Hippocampal formation (tissue), 2 donors: ENCODE measurements around the gene GABBR2.

ENCODE experiments used
- DNase-seq, 2 donors: peaks; one replicate each; lab custom pipeline; 2025; lab: John Stamatoyannopoulos, UW

The GABBR2 gene

GRCh38 chr9:98321269-98321668 lies 387.5 kb downstream of the GABBR2 start:
- no peak for DNase-seq

DNA sequence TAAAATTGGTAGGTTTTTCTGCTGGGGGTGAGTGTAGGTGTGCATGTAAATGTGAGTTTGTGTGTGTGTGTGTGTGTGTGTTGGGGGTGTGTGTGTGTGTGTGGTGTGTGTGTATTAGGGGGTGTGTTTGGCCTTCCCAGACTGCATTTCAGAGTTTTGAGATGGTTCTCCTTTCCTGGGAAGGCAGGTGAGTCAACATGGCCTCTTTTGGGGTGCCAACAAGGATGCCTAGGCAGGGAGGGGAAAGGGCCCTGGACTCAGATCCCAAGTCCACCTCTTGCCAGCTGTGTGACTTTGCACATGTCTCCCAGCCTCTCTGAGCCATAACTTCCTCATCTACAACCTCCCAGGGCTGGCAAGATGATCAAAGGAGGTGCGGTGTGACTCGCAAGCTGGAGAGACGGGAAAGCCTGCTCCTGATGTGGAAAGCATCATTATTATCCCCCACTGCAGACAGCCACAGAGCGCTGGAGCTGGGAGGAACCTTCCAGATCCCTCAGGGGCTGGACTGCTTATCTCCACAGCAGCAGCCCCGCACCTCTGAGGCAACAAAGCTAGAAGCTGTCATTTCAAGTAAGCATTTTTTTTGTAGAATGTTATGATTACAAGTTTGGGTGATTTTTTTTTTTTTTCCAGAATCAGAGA lies 389.8 kb downstream of the GABBR2 start:
- DNase-seq: no peak

DNA sequence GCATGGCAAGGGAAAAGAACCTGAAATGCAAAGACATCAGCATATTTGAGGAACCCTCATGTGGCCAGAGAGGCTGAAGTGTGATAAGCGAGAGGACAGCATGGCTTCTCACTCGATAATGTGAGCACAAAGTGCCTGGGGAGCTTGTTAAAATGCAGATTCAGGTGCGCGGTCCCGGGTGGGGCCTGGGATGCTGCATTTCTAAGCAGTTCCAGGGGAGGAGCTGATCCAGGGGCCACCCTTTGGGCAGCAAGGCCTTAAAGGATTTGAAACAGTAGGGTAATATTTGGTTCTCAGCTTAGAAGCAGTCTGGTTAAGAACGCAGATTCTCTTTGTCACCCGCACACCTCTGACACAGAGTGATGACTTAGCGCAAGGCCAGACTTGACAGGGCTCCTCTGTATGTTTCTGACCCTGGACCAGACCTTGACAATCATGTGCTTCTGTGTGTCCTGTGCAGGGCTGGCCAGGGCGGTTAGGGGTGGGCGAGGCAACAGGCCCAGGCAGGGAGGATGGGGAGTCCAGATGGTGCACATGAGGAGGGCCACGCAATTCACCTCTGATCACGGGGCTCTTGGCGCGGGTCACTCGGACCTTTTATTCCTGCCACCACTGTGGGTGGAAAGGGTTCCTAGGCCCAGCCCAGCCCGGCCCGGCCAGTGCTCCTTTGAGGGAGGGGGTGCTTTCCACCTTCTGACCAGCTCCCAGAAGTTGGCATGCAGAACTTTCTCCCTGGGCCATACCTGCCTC lies 390.5 kb downstream of the GABBR2 start:
- DNase-seq: no peak

DNA sequence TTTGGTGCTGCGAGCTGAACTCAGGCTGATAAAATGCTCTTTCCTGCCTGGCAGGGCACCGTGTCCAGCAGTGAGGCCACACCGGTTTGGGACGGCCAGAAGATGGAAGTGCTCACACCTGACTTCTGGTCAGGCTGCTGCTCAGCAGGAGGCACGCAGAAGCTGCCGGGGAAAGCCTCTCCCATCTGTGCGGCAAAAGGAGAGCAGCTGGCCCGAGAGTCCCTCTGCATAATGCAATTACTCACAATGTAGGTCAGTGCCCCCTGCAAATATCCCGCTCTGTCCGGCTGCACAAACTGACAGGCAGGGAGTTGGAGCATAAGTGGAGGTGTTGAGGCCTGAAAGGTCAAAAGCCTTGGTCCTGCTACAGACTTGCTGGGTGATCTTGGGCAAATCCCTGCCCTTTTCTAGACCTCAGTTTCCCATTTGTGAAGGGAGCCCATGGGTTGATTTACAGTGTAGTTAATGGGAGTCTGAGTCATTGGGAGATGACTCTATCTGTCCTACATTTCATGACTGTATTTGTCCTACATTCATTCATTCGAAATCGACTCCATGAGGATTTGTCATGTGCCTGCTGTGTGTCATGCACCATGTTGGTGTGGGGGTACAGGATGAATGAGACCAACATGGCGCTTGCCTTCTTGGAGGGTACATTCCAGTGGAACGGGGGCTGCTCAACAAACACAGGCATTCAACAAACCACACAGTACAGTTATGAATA lies 391.4 kb downstream of the GABBR2 start:
- DNase-seq: no peak

GRCh38 chr9:98316445-98317133 lies 392.1 kb downstream of the GABBR2 start:
- no peak for DNase-seq

- DNase-seq: peak; percentile 2 to 58
These were observed 393.1 kb downstream of the GABBR2 start for GRCh38 chr9:98315551-98316060.

GRCh38 chr9:98315067-98315453 lies 393.7 kb downstream of the GABBR2 start:
- DNase-seq: no peak

DNA sequence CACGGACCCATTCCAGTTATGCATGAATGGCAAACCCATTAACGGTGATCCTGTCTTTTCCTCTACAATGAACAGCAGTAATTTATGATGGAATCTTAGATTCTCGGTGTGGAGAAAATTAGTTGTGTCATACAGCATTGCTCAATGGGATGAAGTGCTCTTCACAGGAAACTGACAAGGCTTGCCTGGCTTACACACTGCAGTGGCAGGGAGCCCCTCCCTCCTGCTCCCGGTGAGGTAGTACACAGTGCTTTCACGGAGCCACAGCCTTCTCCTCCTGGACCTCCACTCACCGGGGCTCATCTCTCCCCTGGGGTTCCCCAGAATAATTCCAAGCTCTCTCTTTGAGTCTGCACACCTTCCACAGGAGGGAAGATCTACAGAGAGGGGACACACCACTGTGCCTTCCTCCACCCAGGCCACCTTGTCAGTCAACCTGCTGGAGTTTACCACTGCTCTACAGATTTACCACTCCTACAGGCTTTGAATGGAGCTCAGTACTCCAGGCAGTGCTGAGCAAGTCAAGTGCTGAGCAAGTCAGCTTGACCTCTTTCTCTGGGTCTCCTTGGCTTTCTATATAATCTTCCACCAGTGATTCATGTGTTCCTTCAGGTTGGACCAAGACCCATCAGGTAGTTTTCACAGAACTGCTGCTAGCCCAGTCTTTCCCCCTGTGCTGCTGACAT lies 394.2 kb downstream of the GABBR2 start:
- no peak for DNase-seq

DNA sequence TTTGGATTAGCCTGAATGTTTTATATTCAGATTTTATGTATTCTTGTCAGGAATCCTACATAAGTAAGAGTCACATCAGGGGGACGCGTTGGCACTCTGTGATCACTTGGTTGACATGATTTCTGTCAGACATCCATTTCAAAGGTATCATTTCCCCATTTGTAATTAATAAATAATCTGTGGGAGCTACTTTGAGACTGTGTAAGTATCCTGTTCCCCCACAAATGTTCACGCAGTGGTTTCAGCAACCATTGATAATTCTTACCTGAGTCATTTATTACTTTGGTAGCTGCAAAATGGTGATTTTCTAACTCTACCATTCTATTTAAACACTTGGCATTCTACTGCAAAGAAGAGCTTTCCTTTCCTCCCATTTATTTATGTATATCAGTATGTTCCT lies 396.4 kb downstream of the GABBR2 start:
- no peak for DNase-seq

- DNase-seq: no peak
These were observed 397.2 kb downstream of the GABBR2 start for GRCh38 chr9:98311541-98311940.

DNA sequence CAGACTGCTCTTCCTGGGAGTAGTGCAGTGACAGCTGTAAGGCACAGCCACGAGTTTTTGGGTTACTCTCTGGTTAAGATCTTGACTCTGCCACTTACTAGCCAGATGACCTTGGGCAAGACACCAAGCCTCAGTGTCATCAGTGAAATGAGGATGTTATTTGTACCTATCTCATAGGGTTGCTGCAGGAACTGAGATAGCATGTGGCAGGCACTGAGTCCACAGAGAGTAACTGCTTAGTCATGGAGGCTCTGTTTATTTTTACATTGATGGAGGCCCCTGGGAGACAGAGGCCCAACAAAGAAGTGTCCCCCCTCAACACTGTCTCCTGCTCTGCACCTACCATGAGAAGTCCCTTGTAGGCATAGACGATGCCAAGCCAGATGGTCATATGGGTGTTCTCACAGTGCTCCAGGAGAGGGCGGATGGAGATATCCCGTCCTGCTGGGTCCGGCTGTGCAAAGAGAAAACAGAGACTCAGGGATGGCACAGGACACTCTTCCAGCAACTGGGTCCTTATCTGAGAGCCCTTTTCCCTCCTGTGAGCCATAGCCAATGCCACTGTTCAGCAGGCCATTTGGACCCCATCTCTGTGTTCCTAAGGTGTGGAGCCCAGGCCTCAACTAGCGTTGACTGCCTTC lies 397.9 kb downstream of the GABBR2 start:
- no peak for DNase-seq

DNA sequence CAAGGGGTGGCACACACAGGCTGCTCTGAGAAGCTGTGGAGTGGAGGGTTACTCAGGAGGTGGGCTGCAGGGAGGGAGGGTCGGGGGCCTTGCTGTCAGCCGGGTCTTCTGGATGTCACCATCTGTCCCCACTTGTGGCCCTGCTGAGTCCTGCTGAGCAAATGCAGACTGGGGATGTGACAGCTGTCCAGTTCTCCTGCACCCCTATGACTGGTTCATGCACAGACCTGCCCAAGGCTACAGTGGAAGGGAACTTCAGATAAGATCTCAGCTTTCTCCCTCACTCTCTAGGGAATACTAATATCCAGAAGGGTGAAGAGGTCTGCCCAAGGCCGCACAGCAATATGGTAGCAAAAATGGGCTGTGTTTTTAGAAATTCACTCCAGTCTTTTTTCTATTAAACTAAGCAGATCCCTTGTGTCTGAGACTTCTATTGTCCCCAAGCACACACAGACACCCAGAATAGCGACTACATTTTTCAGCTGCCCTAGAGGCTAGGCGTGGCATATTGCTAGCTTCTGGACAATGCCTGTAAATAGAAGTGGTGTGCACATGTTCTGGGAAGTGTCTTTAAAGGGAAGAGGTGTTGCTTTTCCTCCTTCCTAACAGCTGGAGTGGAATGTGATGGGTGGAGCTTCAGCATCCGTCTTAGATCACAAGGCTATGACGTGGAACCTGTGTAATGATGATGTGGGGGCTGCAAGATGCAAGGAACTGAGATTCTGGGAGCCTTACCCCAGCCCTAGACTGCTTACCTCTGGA lies 402.2 kb downstream of the GABBR2 start:
- no peak for DNase-seq

GRCh38 chr9:98304381-98304780 lies 404.4 kb downstream of the GABBR2 start:
- DNase-seq: no peak

- no peak for DNase-seq
These were observed 405.1 kb downstream of the GABBR2 start for GRCh38 chr9:98303633-98304125.

DNA sequence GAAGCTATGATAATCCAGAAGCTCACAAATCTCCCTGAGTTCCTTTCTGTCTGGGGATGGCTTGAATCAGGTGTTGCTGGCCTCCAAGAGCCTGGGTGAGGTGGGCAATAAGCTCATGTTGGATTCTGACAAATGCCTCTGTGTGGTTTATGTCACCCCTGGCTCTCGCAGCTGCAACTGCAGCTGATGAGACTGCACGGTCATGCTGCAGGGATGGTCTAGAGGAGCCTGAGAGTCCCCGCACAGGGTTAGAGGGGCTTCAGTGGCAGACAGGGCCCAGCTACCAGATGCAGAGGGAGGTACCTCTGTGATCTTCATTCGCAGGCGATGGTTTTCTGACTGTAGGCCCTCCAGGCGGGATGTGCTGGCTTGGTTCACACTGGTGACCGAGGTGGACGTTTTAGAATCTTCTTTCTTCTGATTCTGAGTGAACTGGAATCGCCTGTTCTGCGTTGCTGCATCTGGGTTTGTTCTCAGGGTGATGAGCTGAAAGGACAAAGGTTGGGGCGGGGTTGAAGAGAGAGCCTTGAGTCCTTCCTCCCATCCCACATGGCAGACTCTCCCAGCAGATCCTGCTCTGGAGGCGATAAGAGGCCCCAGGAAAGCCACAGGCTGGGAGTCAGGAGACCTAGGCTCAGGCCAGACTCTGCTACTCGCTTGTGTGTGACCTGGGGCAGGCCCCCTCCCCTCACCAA lies 405.6 kb downstream of the GABBR2 start:
- no peak for DNase-seq

DNA sequence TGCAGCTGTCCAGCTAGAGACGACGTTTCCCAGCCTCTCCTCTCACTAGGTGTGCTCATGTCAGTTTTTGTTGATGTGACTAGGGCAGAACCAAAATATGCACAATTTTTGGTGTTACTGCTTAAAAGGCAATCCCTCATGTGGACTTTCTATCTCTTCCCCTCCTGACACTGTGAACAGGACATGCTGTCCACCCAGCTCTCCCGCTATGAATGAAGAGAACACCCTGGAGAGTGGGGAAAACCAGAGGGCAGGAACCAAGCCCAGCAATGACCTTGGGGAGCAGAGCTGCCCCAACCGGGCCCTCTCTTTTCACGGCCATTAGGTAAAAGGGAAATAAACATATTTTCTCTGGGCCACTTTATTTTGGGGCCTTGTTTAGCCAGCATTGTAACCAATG lies 406.6 kb downstream of the GABBR2 start:
- no peak for DNase-seq

DNA sequence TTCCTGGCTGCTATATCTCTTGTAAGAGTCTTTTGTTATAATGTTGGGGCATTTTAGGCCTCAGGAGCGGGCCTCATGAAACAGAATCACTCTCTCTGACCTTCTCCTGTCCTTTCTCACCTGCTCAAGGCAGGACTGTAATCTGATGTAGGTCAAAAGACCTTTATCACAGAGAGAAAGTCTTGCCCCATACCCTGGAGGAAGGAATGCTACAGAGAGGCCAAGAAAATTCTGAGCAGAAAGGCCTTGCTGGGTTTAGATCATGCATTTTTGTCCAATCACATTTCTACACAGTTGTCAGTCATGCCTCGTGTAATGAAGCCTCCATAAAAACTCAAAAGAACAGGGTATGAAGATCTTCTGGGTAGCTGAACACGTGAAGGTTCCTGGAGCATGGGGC lies 408.1 kb downstream of the GABBR2 start:
- no peak for DNase-seq

- DNase-seq: no peak
These were observed 410.3 kb downstream of the GABBR2 start for GRCh38 chr9:98298476-98298875.

- no peak for DNase-seq
These were observed 412.9 kb downstream of the GABBR2 start for GRCh38 chr9:98295824-98296223.

GRCh38 chr9:98291820-98292219 lies 416.9 kb downstream of the GABBR2 start:
- no peak for DNase-seq
